D721Med (cell line): Measurements from ENCODE around the gene DCUN1D3.

Experiments
- DNase-seq: peaks from one replicate; pipeline ENCODE4 v3.0.0; 2011; ENCODE audit warnings: low spot score; ENCODE audit not compliant: insufficient read length
- FAIRE-seq: peaks from 2 replicates; lab custom pipeline; 2011; peaks lifted over from hg19 to GRCh38; lab: Jason Lieb, UNC
- CTCF ChIP-seq: IDR thresholded peaks from 2 replicates; pipeline ENCODE4 v1.5.1; 2012; ENCODE audit warnings: mild to moderate bottlenecking, control low read depth; ENCODE audit not compliant: insufficient read depth; ENCODE audit errors: missing control alignments

Gene DCUN1D3

DNA sequence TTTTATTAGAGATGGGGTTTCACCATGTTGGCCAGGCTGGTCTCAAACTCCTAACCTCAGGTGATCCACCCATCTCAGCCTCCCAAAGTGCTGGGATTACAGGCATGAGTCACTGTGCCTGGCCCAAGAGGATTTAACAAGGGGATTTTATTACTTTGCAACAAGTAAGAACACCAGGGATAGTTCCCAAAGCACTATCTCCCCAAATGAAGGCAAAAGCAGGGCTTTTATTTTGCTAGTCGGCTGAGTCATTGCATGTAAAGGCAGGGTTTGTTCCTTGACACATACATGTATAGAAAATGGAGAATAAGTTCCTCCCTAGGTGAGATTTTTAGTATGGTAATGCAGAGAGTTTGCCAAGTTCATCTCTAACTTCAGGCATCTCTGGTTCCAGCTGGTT lies 69.8 kb downstream of the DCUN1D3 start:
- TF ChIP-seq CTCF = no peak
- FAIRE-seq (no peak), DNase-seq (no peak)

DNA sequence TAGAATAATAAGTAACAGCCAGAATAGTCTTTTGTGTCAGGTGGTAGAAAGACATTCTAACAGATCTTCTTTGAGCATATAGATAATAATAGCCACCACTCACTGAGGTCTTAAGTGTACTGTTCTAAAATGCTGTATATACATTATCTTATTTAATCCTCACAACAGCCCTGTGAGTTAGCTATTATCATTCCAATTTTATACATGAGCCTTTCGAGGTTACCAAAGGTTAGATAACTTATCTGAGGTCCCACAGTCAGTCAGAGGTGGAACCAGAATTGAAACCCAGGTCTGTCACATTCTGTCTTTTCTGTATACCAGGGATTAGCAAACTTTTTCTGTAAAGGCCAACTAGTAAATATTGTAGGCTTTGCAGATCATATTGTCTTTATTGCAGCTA lies 70.6 kb downstream of the DCUN1D3 start:
- TF ChIP-seq CTCF = no peak
- FAIRE-seq (no peak), DNase-seq (no peak)

GRCh38 chr16:20826039-20826566 lies 74.1 kb downstream of the DCUN1D3 start:
- FAIRE-seq = peak; percentile 86
- no peak for TF ChIP-seq CTCF
- DNase-seq = no peak

DNA sequence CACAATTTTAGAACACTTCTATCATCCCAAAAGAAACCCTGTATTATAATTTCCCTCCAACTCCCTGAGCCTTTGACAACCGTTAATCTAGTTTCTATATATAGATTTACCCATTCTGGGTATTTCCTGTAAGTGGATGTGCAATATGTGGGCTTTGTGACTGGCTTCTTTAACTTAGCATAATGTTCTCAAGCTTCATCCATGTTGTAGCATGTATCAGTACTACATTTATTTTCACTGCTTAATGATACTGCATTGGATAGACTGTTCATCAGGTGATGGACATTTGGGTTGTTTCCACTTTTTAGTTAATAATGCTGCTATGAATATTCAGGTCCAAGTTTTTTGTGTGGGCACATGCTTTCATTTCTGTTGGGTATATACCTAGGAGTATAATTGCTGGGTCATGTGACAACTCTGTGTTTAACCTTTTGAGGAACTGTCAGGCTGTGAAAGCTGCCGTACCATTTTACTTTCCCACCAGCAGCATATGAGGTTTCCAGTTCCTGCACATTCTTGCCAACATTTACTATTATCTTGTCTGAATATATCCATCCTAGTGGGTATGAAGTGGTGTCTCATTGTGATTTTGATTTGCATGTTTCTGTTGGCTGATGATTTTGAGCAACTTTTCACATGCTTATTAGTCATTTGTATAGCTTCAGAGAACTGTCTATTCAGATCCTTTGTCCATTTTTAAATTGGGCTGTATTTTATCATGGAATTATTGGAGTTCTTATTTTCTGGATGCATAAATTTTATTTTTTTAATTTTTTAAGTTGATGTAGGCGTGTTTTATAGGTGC lies 77.4 kb downstream of the DCUN1D3 start:
- no peak for TF ChIP-seq CTCF
- FAIRE-seq = no peak
- DNase-seq = no peak

DNA sequence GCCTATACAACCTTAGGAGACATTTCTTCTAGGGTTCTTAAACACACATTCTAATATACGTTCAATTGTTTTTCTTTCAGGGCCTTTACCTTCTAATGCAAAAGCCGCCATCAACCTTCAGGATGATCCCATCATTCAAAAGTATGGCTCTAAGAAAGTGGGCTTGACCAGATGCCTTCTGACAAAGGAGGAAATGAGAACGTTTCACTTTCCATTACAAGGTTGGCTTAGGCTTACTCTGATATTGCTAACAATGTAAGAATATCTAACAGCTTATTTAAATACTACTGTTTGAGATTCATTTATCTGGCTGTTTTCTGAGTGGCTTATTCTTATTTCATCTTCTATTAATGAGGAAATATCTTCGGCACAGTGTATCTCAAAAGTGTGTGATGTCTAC lies 78.5 kb downstream of the DCUN1D3 start:
- no peak for FAIRE-seq

DNA sequence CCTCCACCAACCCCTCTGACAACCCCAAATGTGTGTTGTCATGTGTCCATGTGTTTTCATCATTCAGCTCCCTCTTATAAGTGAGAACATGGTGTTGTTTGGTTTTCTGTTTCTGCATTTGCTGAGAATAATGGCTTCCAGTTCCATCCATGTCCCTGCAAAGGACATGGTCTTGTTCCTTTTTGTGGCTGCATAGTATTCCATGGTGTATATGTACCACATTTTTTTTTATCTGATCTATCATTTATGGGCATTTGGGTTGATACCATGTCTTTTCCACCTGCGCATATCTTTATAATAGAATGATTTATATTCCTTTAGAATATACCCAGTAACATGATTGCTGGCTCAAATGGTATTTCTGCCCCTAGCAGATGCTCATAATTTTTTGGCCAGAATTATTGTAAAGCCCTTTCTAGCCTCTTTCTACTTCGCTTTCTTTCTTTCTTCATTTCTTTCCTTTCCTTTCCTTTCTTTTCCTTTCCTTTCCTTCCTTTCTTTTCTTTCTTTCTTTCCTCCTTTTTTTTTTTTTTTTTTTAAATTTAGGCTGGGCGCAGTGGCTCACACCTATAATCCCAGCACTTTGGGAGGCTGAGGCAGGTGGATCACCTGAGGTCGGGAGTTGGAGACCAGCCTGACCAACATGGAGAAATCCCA lies 81.1 kb downstream of the DCUN1D3 start:
- no peak for TF ChIP-seq CTCF
- DNase-seq (no peak), FAIRE-seq (no peak)

More for the DNA sequence above, 78.5 kb downstream of the DCUN1D3 start:
- DNase-seq = no peak
- TF ChIP-seq CTCF = no peak

- no peak for TF ChIP-seq CTCF
- no peak for FAIRE-seq
- DNase-seq = no peak
These were observed 85.4 kb downstream of the DCUN1D3 start for GRCh38 chr16:20814784-20815183.
